BJ (cell line): Measurements from ENCODE around the gene SKAP1. TPM values are rescaled to one million over a fixed set of nuclear protein-coding genes. Genes with fewer than 3 reads are reported as not detected.

Experiments used
- CTCF ChIA-PET: fragments of 350-600 bp; formaldehyde crosslinking; extraction: SDS; loops from one replicate; lab custom pipeline; 2021; ENCODE audit warnings: antibody characterized with exemption, inconsistent platforms; lab: Yijun Ruan, JAX
- POLR2A ChIA-PET: fragments of 300-600 bp; sonication (Branson Sonifier 250); formaldehyde crosslinking; extraction: SDS; loops from one replicate; lab custom pipeline; 2021; ENCODE audit warnings: antibody characterized with exemption; lab: Charles Lee
- DNase-seq: peaks from one replicate; pipeline ENCODE4 v3.0.0-alpha.2; 2011; ENCODE audit warnings: low read depth
- H3K27me3 ChIP-seq: 2 replicates; pipeline ENCODE4 v1.6.0; 2011; ENCODE audit warnings: low read length; ENCODE audit not compliant: control insufficient read depth, insufficient read depth
- H3K36me3 ChIP-seq: 2 replicates; pipeline ENCODE4 v1.5.1; 2011; ENCODE audit warnings: low read length; ENCODE audit not compliant: control insufficient read depth, insufficient read depth
- H3K4me3 ChIP-seq: 2 replicates; pipeline ENCODE4 v1.5.1; 2011; ENCODE audit warnings: low read depth, mild to moderate bottlenecking, control low read depth, low read length
- CTCF ChIP-seq: IDR thresholded peaks from 2 replicates; pipeline ENCODE4 v1.5.1; 2011; ENCODE audit warnings: low read depth, mild to moderate bottlenecking, control low read depth, inconsistent platforms, low read length, moderate library complexity; ENCODE audit not compliant: insufficient read depth
- polyA plus RNA-seq: library from polyadenylated mRNA; depleted of rRNA; stranded (reverse); fragments of >200 nt; gene quantifications from 2 replicates; pipeline ENCODE4 v1.2.3, GENCODE V29; 2011

The SKAP1 gene
- polyA plus RNA-seq, 1 experiment, result not detected

GRCh38 chr17:48295362-48296288 is 134.4 kb downstream of the SKAP1 start:
- TF ChIP-seq CTCF, result no peak
- H3K36me3 ChIP-seq, result no peaks in the 10 kb centered on the region
- POLR2A ChIA-PET, result no interaction called here
- peaks cover 5% of the 10 kb centered on the region for H3K27me3 ChIP-seq
- CTCF ChIA-PET, result no interaction called here
- no peak for DNase-seq
- H3K4me3 ChIP-seq, result no peak overlapping the region

GRCh38 chr17:48294806-48295361 is 135.1 kb downstream of the SKAP1 start:
- no peak for DNase-seq
- peaks cover 5% of the 10 kb centered on the region for H3K27me3 ChIP-seq
- no peak for TF ChIP-seq CTCF
- H3K4me3 ChIP-seq, result no peak overlapping the region
- no peaks in the 10 kb centered on the region for H3K36me3 ChIP-seq
- CTCF ChIA-PET, result interaction anchor here (1.5 to 1.9 kb wide), 2 partner anchors 141 to 298 kb away, joined by 3 to 4 read pairs; partner anchors contain the start of gene HOXB5
- POLR2A ChIA-PET, result no interaction called here

- ChIA-PET CTCF (interaction anchor here (1.4 to 1.9 kb wide), 3 partner anchors 14 to 299 kb away, joined by 3 to 4 read pairs (median 4); partner anchors contain the start of gene HOXB5), POLR2A (no interaction called here)
- TF ChIP-seq CTCF, result no peak
- H3K27me3 ChIP-seq, result peaks cover 5% of the 10 kb centered on the region
- no peaks in the 10 kb centered on the region for H3K36me3 ChIP-seq
- no peak overlapping the region for H3K4me3 ChIP-seq
- DNase-seq, result no peak
These were observed 135.8 kb downstream of the SKAP1 start for GRCh38 chr17:48294020-48294805.

GRCh38 chr17:48293319-48294019 is 136.5 kb downstream of the SKAP1 start:
- CTCF ChIA-PET, result interaction anchor here (0.7 to 1.9 kb wide), 5 partner anchors 14 to 300 kb away, joined by 3 to 4 read pairs (median 3); partner anchors contain the start of gene HOXB5
- Histone ChIP-seq H3K27me3 (peaks cover 5% of the 10 kb centered on the region), H3K36me3 (no peaks in the 10 kb centered on the region), H3K4me3 (no peak overlapping the region)
- TF ChIP-seq CTCF, result no peak
- POLR2A ChIA-PET, result no interaction called here
- DNase-seq, result no peak
